Measurements from ENCODE around the gene SP5.
A peak's percentile ranks its signal among the peaks of the same experiment; 100 is the strongest.

SP5 gene

GRCh38 chr2:170711196-170711773 lies 3.9 kb upstream of the SP5 start:
- DNase-seq (ENCODE audit: low read depth, low spot score), result no peak
- peaks cover 8% of the 10 kb centered on the region for H3K4me1 ChIP-seq (ENCODE audit: control insufficient read depth, insufficient read depth, low read length)
- H3K36me3 ChIP-seq (ENCODE audit: control insufficient read depth, insufficient read depth, low read length), result no peaks in the 10 kb centered on the region
- H3K27ac ChIP-seq (ENCODE audit: low read length), result no peak overlapping the region
- no CpG with 5 or more reads among the region's 9 CpGs for WGBS (ENCODE audit: insufficient coverage, insufficient read length)
- H3K27me3 ChIP-seq (ENCODE audit: control insufficient read depth, insufficient read depth, low read length), result peaks cover 58% of the 10 kb centered on the region
- H3K9me3 ChIP-seq (ENCODE audit: control insufficient read depth, insufficient read depth, low read length), result no peaks in the 10 kb centered on the region
- no peak overlapping the region for H3K4me3 ChIP-seq (ENCODE audit: low read length)

- Histone ChIP-seq H3K4me3 (ENCODE audit: low read length) (peak overlapping the region; percentile 3; the same call in 1 of the 2 replicates), H3K27ac (ENCODE audit: low read length) (no peak overlapping the region), H3K4me1 (ENCODE audit: control insufficient read depth, insufficient read depth, low read length) (peaks cover 9% of the 10 kb centered on the region), H3K27me3 (ENCODE audit: control insufficient read depth, insufficient read depth, low read length) (peaks cover 61% of the 10 kb centered on the region), H3K36me3 (ENCODE audit: control insufficient read depth, insufficient read depth, low read length) (no peaks in the 10 kb centered on the region), H3K9me3 (ENCODE audit: control insufficient read depth, insufficient read depth, low read length) (no peaks in the 10 kb centered on the region)
- DNase-seq (ENCODE audit: low read depth, low spot score), result no peak
- no CpG with 5 or more reads among the region's 51 CpGs for WGBS (ENCODE audit: insufficient coverage, insufficient read length)
Observed at GRCh38 chr2:170711774-170712652, 3.1 kb upstream of the SP5 start.

- H3K27ac ChIP-seq (ENCODE audit: low read length), result no peak overlapping the region
- no peaks in the 10 kb centered on the region for H3K36me3 ChIP-seq (ENCODE audit: control insufficient read depth, insufficient read depth, low read length)
- peaks cover 67% of the 10 kb centered on the region for H3K27me3 ChIP-seq (ENCODE audit: control insufficient read depth, insufficient read depth, low read length)
- WGBS (ENCODE audit: insufficient coverage, insufficient read length), result no CpG with 5 or more reads among the region's 41 CpGs
- no peak overlapping the region; the same call in 1 of the 2 replicates for H3K4me3 ChIP-seq (ENCODE audit: low read length)
- no peak for DNase-seq (ENCODE audit: low read depth, low spot score)
- H3K9me3 ChIP-seq (ENCODE audit: control insufficient read depth, insufficient read depth, low read length), result no peaks in the 10 kb centered on the region
- peaks cover 9% of the 10 kb centered on the region for H3K4me1 ChIP-seq (ENCODE audit: control insufficient read depth, insufficient read depth, low read length)
Observed at GRCh38 chr2:170712653-170713542, 2.2 kb upstream of the SP5 start.

GRCh38 chr2:170713543-170714380 lies 1.4 kb upstream of the SP5 start:
- no CpG with 5 or more reads among the region's 76 CpGs for WGBS (ENCODE audit: insufficient coverage, insufficient read length)
- Histone ChIP-seq H3K27ac (ENCODE audit: low read length) (no peak overlapping the region), H3K9me3 (ENCODE audit: control insufficient read depth, insufficient read depth, low read length) (no peaks in the 10 kb centered on the region), H3K4me3 (ENCODE audit: low read length) (peak overlapping the region; percentile 14; the same call in 1 of the 2 replicates), H3K27me3 (ENCODE audit: control insufficient read depth, insufficient read depth, low read length) (peaks cover 70% of the 10 kb centered on the region), H3K36me3 (ENCODE audit: control insufficient read depth, insufficient read depth, low read length) (no peaks in the 10 kb centered on the region), H3K4me1 (ENCODE audit: control insufficient read depth, insufficient read depth, low read length) (peaks cover 10% of the 10 kb centered on the region)
- no peak for DNase-seq (ENCODE audit: low read depth, low spot score)

- Histone ChIP-seq H3K9me3 (ENCODE audit: control insufficient read depth, insufficient read depth, low read length) (no peaks in the 10 kb centered on the region), H3K4me3 (ENCODE audit: low read length) (peak overlapping the region; percentile 18; the same call in 1 of the 2 replicates), H3K27ac (ENCODE audit: low read length) (no peak overlapping the region), H3K4me1 (ENCODE audit: control insufficient read depth, insufficient read depth, low read length) (peaks cover 10% of the 10 kb centered on the region), H3K27me3 (ENCODE audit: control insufficient read depth, insufficient read depth, low read length) (peaks cover 74% of the 10 kb centered on the region), H3K36me3 (ENCODE audit: control insufficient read depth, insufficient read depth, low read length) (no peaks in the 10 kb centered on the region)
- WGBS (ENCODE audit: insufficient coverage, insufficient read length), result no CpG with 5 or more reads among the region's 59 CpGs
- no peak for DNase-seq (ENCODE audit: low read depth, low spot score)
Observed at GRCh38 chr2:170714381-170715061, 616 bp upstream of the SP5 start.

- Histone ChIP-seq H3K4me3 (ENCODE audit: low read length) (peak overlapping the region; percentile 12; the same call in 1 of the 2 replicates), H3K9me3 (ENCODE audit: control insufficient read depth, insufficient read depth, low read length) (no peaks in the 10 kb centered on the region), H3K27me3 (ENCODE audit: control insufficient read depth, insufficient read depth, low read length) (peaks cover 63% of the 10 kb centered on the region), H3K36me3 (ENCODE audit: control insufficient read depth, insufficient read depth, low read length) (no peaks in the 10 kb centered on the region), H3K27ac (ENCODE audit: low read length) (no peak overlapping the region), H3K4me1 (ENCODE audit: control insufficient read depth, insufficient read depth, low read length) (peaks cover 10% of the 10 kb centered on the region)
- no peak for DNase-seq (ENCODE audit: low read depth, low spot score)
- no CpG with 5 or more reads among the region's 95 CpGs for WGBS (ENCODE audit: insufficient coverage, insufficient read length)
Observed at GRCh38 chr2:170715932-170716777, 1.0 kb downstream of the SP5 start.

GRCh38 chr2:170716851-170717598 lies 1.9 kb downstream of the SP5 start:
- Histone ChIP-seq H3K36me3 (ENCODE audit: control insufficient read depth, insufficient read depth, low read length) (no peaks in the 10 kb centered on the region), H3K9me3 (ENCODE audit: control insufficient read depth, insufficient read depth, low read length) (no peaks in the 10 kb centered on the region), H3K4me3 (ENCODE audit: low read length) (no peak overlapping the region), H3K4me1 (ENCODE audit: control insufficient read depth, insufficient read depth, low read length) (peaks cover 10% of the 10 kb centered on the region), H3K27me3 (ENCODE audit: control insufficient read depth, insufficient read depth, low read length) (peaks cover 59% of the 10 kb centered on the region), H3K27ac (ENCODE audit: low read length) (no peak overlapping the region)
- WGBS (ENCODE audit: insufficient coverage, insufficient read length), result no CpG with 5 or more reads among the region's 74 CpGs
- DNase-seq (ENCODE audit: low read depth, low spot score), result no peak

GRCh38 chr2:170717599-170717963 lies 2.4 kb downstream of the SP5 start:
- H3K4me1 ChIP-seq (ENCODE audit: control insufficient read depth, insufficient read depth, low read length), result peaks cover 10% of the 10 kb centered on the region
- DNase-seq (ENCODE audit: low read depth, low spot score), result no peak
- H3K4me3 ChIP-seq (ENCODE audit: low read length), result no peak overlapping the region
- H3K36me3 ChIP-seq (ENCODE audit: control insufficient read depth, insufficient read depth, low read length), result no peaks in the 10 kb centered on the region
- no peaks in the 10 kb centered on the region for H3K9me3 ChIP-seq (ENCODE audit: control insufficient read depth, insufficient read depth, low read length)
- H3K27me3 ChIP-seq (ENCODE audit: control insufficient read depth, insufficient read depth, low read length), result peaks cover 53% of the 10 kb centered on the region
- no peak overlapping the region for H3K27ac ChIP-seq (ENCODE audit: low read length)
- WGBS (ENCODE audit: insufficient coverage, insufficient read length), result no CpG with 5 or more reads among the region's 10 CpGs
